VCaP (cell line): ENCODE measurements around the gene CNTN4.

Source experiments
- H3K27ac ChIP-seq: fragments of 450-650 bp; 2 replicates; pipeline ENCODE4 v1.5.1; 2017
- TF ChIP-seq, protein P1 (sequence below): fragments of 450-650 bp; conservative IDR thresholded peaks from 2 replicates; pipeline ENCODE4 v1.5.1; 2017; ENCODE audit warnings: mild to moderate bottlenecking, moderate library complexity

CNTN4 gene

DNA sequence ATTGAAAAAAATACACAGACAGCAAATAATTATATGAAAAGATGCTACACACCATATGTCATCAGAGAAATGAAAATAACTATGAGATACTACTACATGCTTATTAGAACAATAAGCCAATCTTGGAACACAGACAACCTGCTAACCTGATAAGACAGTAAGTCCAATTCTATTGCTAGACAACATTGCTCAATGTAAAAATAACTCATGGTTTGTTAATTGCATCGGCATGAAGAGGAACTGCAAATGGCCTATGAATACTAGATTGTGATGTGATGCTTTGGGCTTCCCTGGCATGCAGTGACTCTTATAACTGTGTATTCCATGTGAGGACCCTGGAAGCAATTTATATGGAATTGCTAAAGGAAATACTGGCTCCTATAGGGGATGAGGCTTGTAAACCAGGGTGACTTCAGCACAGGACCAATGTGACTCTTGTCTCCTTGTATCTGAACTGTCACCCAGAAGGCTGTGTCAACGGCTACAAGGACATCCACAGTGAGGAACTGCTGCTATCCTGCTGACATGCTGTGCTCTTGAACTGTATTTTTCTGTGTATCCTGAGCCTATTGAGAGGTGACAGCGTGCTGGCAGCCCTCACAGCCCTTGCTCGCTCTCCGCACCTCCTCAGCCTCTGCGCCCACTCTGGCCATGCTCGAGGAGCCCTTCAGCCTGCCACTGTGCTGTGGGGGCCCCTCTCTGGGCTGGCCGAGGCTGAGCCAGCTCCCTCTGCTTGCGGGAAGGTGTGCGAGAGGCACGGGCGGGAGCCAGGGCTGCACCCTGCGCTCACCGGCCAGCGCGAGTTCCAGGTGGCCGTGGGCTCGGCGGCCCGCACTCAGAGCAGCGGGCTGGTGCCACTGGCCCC is 385.7 kb downstream of the CNTN4 start:
- TF ChIP-seq, protein P1, sequence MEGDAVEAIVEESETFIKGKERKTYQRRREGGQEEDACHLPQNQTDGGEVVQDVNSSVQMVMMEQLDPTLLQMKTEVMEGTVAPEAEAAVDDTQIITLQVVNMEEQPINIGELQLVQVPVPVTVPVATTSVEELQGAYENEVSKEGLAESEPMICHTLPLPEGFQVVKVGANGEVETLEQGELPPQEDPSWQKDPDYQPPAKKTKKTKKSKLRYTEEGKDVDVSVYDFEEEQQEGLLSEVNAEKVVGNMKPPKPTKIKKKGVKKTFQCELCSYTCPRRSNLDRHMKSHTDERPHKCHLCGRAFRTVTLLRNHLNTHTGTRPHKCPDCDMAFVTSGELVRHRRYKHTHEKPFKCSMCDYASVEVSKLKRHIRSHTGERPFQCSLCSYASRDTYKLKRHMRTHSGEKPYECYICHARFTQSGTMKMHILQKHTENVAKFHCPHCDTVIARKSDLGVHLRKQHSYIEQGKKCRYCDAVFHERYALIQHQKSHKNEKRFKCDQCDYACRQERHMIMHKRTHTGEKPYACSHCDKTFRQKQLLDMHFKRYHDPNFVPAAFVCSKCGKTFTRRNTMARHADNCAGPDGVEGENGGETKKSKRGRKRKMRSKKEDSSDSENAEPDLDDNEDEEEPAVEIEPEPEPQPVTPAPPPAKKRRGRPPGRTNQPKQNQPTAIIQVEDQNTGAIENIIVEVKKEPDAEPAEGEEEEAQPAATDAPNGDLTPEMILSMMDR: no peak
- H3K27ac ChIP-seq: no peak overlapping the region

DNA sequence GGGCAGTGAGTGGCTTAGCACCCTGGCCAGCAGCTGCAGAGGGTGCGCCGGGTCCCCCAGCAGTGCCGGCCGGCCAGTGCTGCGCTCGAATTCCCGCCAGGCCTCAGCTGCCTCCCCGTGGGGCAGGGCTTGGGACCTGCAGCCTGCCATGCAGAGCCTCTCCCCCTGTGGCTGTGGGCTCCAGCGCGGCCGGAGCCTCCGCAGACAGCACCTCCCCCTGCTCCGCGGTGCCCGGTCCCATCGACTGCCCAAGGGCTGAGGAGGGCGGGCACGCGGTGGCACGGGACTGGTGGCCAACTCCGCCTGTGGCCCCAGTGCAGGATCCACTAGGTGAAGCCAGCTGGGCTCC is 386.3 kb downstream of the CNTN4 start:
- TF ChIP-seq, protein P1: no peak
- no peak overlapping the region for H3K27ac ChIP-seq

DNA sequence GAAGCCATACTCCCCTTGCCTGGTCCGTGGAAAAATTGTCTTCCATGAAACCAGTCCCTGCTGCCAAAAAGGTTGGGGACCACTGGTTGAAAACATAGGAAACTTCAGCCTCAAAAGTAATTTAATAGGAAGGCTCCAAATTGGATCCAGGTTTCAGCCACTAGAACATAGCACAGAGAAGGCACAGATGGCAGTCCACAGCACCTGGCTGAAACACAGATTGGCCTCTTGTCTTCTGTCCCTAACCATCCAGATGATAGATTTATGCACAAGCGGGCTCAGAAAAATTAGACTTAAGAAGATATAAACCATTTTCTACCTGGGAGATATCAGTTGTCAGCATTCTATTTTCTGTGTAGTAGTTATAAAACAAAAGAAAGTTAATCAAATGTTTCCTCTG is 397.1 kb downstream of the CNTN4 start:
- H3K27ac ChIP-seq: no peak overlapping the region
- TF ChIP-seq, protein P1: no peak

DNA sequence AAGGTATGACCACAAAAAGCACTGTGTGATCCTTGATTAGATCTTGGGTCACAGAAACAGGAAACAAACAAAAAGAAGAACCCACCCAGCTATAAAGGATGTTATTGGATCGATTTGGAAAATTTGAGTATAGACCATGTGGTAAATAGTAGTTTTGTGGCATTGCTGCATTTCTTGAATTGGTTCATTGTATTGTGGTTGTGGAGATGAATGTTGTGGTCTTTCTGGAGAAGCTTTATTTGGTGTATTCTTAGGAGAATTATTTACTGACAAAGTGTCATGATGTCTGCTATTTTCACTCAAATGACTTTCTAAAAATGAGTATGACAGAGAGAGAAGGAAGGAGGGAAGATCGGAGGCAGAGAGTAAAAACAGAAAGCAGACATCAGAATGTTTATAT is 406.2 kb downstream of the CNTN4 start:
- H3K27ac ChIP-seq: no peak overlapping the region
- TF ChIP-seq, protein P1: no peak

DNA sequence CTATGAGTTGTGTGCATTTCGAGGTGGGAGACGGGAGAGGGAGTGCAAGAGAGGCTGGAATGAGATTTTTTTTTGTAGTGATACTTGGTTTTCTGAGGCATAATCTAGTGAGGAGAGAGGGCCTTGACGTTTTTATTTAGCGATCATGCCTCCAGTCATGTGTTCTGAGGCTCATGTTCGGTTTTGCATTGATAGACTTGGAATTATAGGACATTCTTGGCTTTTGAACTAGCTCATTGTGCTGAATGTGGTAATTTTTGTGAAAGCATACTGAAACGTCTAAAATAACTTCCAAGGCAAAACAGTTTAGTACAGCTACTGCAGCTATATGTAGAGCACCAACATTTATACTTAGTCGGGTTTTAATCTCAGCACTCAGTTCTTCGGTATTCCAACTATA is 408.1 kb downstream of the CNTN4 start:
- no peak overlapping the region for H3K27ac ChIP-seq
- TF ChIP-seq, protein P1: no peak

DNA sequence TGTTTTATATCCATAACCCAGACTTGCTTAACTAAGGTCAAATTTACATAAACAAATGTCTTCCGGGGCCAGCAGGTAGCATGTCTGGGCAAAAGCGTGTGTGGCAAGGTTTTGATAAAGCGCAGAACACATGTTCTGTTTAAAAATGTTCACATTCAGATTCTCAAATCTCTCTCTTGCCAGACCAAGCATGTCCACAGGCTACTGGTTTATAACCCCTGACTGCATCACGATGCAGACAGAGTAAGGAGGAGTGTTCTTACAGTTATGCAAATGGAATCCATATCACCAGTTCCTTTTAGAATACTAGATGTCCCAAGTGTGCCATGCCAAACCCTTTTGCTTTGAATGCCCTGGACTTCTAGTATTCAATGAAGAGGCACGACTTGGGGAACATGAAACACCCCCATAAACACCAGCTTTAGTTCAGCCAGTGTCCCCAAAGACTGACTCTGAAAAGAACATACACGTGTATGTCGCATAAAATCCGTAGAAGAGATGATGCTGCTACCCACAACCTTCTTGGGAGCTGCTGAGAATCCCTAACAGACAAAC is 412.0 kb downstream of the CNTN4 start:
- H3K27ac ChIP-seq: no peak overlapping the region
- TF ChIP-seq, protein P1: no peak

DNA sequence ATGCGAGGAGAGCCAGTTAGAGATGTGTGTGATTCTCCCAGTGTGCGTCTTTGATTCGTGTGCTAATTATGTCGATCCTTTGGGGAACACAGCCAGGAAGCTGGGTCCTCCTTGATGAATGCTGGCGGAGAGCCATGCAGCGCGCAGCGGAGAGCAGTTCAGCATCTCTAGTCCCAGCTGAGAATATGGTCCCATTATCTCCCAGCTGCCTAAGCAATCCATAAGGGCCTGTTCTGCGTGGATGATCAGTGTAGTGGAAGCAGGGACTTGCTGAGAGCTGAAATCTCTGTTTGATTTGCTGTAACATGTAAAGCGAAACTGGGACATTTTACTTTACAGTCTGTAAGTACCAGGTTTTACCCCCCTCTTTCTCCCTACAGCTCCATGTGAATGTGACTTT is 412.7 kb downstream of the CNTN4 start:
- TF ChIP-seq, protein P1: no peak
- H3K27ac ChIP-seq: no peak overlapping the region
